IPS DF 19.7 (cell line): ENCODE results near the gene GAS2L1.

Experiments used
- DNase-seq: peaks from one replicate; pipeline ENCODE4 v3.0.0-alpha.2; 2013; ENCODE audit warnings: low read depth, low spot score

GAS2L1 gene

DNA sequence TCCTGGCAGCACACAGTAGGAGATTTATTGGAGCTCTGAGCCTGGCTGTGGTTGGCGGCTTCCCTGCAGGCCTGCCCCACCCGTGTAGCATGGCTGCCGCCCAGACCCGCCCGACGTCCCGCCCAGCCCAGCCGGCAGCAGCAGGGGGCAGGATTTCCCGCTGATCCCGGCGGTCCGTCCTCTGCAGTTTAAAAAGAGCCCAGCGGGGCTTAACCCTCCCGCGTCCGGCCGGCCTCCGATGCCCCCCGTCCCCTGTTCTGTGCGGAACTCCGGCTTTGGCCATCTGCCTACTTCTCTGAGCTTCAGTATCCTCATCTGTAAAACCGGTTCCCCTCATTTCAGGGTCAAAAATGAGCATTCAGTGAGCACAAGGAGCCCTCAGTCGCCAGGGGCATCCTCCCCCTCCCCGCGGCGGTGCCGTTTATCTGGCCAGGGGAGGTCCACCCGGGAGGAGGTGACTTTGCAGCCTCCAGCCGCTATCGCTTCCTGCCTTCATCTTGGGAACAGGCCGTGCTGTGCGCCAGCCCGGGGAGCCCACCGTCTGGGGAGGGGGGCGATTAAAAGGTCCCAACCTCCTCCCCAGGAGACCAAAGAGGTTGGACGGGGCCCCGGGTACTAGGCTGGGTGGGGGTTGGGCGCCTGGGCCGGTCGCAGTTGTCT is at the start of gene GAS2L1:
GAS2L1 (plus strand) TSS at position 476 of the 660 bp plus-strand sequence. CDS start 1,456 bp downstream, outside the sequence.
- no peak for DNase-seq

- DNase-seq: no peak
Observed at GRCh38 chr22:29257751-29258181, 48.7 kb upstream of the GAS2L1 start.

DNA sequence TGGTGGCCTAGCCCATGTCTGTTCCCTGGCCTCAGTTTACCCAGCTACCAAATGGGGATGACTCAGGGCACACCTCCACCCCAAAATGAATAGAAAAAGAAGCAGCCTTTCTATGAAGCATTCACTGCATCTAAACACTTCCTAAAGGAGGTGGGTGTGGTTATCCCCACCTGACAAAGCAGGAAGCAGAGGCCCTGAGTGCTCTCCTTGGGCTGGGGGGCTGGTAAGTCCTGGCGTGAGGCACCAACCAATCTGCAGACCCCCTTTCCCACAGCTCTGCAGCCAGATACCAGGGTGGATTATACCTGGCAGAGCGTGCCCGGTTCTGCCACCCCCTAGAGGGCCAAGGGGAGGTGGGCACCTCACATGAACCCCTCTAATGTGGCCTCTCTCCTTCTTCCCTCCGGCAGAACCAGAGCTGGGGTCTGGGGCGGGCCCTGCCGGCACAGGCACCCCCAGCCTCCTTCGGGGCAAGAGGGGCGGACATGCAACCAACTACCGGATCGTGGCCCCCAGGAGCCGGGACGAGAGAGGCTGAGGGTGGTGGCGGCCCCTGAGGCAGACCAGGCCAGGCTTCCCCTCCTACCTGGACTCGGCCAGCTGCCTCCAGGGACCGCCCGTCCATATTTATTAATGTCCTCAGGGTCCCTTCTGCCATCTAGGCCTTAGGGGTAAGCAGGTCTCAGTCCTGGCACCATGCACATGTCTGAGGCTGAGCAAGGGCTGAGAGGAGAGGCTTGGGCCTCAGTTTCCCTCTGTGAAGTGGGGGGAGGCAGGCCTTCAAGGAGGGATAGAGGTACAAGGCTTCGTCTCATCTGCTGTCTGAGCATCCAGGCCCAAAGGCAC is 47.8 kb upstream of the GAS2L1 start:
- no peak for DNase-seq

GRCh38 chr22:29259253-29259899 is 47.1 kb upstream of the GAS2L1 start:
- no peak for DNase-seq

DNA sequence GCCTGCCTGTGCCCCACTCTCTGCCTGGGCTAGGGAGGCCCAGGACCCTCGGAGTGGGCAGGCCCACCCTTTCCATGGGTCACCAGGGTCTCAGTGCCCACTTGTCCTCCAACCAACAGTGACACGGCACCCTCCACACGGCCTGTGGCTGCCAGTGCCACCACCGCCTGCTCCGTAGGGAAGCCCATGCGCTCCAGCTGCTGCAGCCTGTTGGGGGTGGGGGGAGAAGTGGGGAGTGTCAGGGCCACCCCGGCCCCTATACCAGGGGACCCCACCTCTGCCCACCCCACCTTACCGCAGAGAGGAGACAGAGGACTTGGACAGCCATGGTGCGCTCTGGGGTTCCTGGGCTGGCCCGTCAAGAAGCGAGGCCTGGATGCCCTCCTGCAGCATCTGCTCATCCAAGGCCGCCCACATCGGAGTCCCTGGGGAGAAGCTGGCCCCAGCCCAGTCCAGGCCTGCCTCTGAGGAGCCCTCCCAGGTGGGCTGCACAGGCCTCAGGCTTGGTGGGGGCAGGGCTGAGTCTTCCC is 46.4 kb upstream of the GAS2L1 start:
- no peak for DNase-seq

DNA sequence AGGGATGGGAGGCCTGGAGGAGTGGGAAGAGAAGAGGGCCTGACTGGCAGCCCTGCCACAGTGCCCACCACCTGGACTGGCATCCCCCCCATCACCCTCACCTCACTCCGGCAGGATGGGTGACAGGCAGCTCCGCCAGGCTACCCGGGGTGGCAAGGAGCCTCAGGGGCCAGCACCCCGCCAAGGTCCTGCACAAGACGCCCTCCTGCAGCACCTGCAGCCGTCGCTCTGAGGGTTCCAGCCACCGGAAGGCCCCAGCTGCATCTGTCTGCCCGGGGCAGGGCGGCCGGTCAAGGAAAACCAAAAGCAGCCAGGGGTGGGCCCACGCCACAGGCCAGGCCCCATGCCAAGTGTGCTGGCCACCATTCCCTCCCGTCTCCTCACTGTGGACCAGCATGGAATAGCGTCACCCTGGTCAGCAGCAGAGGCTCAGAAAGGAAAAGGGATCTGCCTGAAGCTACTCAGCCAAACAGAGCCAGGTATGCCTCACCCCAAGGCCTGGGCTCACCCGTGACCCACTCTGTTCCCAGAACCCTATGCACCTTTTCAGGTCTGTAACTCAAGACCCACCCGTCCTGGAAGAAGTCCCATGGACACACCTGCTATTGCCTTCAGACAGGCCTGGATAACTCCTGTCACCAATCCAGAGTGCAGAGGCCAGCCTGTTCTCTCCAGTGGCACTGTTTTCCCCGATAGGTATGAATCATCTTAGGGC is 45.7 kb upstream of the GAS2L1 start:
- no peak for DNase-seq

DNA sequence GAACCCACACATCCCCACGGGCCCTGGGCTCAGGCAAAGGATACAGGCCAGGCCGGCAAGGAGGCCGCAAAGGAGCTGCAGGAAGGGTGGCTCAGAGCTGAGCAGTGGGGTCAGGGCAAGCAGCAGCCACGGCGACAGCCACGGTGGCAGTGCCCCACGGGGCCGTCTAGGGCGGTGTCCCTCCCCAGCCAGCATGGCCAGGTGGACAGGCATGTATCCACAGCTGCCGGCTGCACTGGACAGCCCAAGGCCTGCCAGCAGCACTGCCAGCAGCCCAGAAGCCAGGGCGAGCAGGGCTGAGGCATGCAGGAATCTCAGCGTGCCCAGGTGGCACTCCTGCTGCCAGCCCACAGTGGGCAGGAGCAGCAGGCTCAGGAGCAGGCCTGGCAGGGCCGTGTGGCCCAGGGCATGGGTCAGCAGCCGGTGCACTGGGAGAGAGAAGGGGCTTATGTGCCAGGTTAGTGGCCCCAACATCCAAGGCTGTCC is 42.6 kb upstream of the GAS2L1 start:
- DNase-seq: no peak

GRCh38 chr22:29265305-29265704 is 41.1 kb upstream of the GAS2L1 start:
- DNase-seq: no peak

- DNase-seq: no peak
Observed at GRCh38 chr22:29265929-29266328, 40.5 kb upstream of the GAS2L1 start.

DNA sequence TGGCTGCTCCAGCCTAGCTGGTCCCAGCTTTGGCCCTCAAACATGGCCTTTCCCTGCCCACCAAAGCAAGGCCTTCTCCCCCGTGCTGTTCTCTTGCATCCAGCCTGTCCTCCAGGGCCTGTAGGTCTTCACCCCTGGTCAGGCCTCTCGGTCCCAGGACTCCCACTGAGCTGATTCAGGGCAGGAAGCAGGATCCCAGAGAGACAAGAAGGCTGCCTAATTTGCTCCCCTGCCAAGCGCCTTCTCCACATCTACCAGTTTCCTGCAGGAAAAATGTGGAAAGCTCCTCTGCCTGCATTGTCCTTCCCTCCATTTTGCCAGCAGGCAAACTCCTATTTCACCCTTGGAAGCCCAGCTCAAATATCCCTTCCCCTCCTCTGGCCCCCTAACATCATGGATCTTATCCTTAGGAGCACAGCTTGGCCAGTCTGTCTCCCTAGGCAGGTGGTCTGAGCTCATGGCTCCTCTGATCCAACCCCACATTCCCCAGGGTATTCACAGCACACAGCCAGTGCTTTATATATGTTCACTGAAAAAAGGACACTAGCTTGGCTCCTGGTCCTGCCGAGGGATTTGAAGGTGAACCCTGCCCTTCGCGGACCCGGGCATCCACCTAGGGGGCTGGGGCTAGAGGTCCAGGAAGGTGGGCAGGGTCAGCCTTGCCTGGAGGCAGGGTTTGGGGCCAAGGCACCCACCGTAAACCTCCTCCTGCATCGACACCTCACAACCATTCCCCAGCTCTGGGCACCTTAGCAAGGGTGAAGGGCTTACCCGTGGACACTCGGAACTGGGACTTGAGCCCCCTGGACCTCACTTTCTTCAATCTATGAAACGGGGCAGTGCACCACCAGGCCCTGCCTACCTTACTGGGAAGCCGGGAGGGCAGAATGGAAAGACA is 39.6 kb upstream of the GAS2L1 start:
- no peak for DNase-seq

GRCh38 chr22:29267462-29267857 is 39.0 kb upstream of the GAS2L1 start:
- DNase-seq: no peak

- DNase-seq: peak; percentile 65
Observed at GRCh38 chr22:29267858-29268510, 38.5 kb upstream of the GAS2L1 start, which contains the start of the genes EWSR1 and RHBDD3. Gene EWSR1 (plus strand): TSS chr22:29268268. CDS start chr22:29268337, 69 bp downstream. Gene RHBDD3 (minus strand): TSS chr22:29267981. CDS start chr22:29265626, 2,355 bp downstream.

DNA sequence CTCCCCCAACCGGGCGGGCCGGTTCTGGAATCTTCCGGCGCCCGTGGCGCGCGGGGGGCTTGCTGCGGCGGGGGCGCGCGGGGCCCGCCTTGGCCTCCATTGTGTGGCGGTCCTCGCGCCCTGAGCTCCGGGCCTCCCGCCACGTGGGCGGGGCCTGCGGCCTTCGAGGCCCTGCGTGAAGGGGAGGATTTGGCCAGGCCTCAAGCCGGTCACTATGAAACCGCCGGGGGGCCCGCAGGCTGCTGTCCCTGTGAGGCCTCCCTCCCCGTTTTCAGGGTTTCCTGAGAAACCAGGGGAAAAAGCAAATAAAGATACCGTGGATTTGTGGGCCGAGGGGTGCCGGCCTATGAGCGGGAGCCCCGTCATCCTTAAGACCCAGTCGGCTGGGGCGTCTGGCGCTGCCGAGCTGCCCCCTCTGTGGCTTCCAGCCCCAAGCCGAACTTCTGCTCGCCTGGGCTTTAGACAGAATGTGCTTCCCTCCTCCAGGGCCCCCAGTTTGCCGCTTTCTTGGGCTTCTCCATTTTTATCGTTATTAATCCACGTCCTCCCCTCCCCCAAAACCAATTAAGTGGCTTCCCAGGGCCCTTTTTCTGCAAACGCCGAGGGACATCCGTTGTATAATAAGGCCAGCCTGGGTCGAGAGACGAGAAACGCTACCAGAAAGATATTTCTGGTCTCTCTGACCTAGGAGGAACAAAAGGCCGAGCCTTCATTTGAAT is 37.8 kb upstream of the GAS2L1 start:
- no peak for DNase-seq

DNA sequence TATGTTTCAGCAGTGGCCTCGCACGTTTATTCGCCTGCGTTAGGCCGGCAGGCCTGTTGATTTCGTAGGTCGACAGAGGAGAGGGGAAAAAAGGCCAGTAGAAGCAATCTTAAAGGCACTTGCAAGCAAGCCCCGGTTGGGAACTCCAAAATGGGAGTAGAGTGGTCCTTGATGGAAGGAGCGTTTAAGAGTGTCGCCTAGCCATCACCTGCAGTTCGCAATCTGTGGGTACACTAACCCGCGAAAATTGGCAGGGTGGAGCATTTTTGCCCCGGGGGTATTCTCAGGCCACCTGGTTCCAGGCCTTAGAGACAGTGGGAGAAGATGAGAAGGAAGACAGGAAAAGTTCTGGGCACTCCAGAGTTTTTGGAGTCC is 37.2 kb upstream of the GAS2L1 start:
- DNase-seq: no peak

GRCh38 chr22:29269731-29270474 is 36.5 kb upstream of the GAS2L1 start:
- DNase-seq: no peak

- no peak for DNase-seq
Observed at GRCh38 chr22:29270475-29271271, 35.8 kb upstream of the GAS2L1 start.

DNA sequence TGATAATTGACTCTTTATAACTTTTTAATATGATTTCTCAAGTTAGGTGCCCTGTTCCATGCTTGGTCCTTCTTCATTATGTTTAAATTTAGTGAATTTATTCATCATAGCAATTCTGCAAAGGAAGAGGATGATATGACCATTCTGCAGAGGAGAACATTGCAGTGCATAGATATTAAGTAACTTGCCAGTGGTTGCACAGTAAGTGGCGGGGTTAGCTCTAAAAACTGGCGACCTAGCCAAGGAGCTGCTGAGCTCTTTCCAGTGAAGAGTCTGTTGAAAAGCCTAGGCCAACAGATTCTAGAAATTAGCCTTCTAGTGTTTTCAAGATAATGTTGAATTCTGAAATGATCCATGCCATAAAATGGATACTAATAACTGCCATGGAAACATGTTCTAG is 33.8 kb upstream of the GAS2L1 start:
- DNase-seq: no peak
